Activated T-cell treated with anti-CD3 and anti-CD28 coated beads, Interleukin-2, amount 50 U/mL, for 1 hour (primary cell): ENCODE data around the gene FOXN3.
"Not testable (repeated sequence)": the region's sequence is repeated elsewhere in the genome, so short reads cannot be mapped to it uniquely, and the experiment has no call there.

Experiments used
- DNase-seq: peaks from one replicate; pipeline ENCODE4 v3.0.0-alpha.2; 2020

FOXN3 gene

DNA sequence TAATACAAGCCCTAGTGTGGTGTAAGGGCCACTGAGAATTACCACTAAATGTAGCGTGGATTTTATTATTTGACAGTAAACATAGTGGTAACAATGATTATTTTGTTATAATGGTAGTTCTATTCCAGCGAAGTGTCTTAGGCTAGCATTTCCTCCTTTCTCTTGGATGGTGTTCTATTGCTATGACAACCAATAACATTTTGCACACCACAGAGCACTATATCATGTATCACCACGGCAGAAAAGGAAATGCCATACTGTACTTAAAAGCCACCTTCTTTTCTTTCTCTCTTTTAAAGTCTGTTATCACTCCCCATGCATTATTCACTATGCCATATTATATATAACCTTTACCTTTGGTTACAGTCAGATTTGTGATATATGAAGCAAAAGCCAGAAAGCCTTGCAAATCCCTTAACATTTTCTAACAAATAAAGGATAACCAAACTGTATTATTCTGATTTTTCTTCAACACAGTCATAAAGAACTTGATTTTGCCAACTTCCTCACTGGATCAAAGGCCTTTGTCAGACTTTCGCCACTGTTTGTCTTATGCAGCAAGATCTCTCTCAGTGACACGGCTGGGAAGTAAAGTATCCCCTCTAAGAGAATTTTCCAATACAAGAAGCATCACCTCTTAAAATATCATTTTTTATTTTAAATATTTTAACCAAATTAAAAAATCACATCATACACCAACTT lies 195.8 kb downstream of the FOXN3 start:
- DNase-seq, result no peak

DNA sequence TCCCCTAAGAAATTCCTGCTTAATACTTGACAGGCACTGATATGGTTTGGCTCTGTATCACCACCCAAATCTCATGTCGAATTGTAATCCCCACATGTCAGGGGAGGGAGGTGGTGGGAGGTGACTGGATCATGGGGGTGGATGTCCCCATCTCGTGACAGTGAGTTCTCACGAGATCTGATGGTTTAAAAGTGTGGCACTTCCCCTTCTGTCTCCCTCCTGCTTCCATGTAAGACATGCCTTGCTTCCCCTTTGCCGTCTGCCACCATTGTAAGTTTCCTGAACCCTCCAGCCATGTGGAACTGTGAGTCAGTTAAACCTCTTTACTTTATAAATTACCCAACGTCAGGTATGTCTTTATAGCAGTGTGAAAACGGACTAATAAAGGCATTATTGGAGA lies 198.0 kb downstream of the FOXN3 start:
- no peak for DNase-seq

DNA sequence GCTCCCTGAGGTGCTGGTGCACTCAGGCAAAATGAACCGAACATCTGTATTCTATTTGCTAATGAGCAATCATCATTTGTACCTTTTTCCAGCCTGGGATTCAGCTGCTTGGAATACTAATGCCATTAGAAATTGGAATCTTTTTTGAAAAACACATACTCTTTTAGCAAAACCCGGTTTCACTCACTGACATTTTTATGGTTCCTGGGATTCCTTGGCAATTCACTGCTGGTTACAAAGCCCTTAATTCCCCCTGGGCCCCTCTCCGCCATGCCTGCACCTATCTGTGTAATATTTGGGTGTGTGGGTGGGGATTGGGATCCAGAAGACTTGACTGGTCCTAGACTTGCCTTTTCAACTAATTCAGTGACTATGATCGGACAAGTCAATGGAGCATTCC lies 199.1 kb downstream of the FOXN3 start:
- no peak for DNase-seq

DNA sequence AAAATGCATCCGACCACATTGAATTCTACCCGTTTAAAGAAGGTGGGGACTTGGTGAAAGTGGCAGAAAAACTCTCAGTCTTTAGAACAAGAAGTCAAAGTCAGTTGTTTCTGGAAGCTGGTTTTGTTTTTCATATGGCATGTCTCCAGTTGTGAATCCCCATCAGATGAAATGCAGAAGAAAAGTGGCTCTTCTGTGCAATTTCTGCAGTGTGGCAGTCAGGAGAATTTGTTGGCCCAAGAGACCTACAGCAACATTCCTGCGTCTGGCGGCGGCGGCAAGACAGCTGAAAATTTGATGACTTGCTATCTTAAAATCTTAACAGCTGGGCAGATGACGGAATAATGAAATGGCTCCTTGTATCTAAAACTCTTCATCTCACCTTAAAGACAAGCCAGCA lies 201.5 kb downstream of the FOXN3 start:
- no peak for DNase-seq

DNA sequence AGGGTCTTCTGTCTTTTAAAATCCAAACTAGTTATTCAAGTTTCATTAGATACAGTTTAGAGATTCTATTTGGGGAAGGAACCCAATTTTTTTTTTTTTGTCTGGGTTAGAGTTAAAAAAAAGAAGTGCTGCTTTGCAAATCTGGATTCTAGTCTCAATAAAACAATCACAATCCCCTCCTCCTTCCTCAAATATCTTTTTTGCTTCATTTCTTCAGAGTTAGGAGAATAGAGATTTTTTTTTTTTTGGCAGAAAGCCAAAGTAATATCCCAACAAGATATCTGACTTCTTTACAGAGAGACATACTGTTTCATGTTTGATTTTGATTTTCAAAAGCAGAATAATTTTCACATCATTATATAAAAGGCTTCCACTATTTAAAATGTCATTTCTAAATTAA lies 201.9 kb downstream of the FOXN3 start:
- no peak for DNase-seq

DNA sequence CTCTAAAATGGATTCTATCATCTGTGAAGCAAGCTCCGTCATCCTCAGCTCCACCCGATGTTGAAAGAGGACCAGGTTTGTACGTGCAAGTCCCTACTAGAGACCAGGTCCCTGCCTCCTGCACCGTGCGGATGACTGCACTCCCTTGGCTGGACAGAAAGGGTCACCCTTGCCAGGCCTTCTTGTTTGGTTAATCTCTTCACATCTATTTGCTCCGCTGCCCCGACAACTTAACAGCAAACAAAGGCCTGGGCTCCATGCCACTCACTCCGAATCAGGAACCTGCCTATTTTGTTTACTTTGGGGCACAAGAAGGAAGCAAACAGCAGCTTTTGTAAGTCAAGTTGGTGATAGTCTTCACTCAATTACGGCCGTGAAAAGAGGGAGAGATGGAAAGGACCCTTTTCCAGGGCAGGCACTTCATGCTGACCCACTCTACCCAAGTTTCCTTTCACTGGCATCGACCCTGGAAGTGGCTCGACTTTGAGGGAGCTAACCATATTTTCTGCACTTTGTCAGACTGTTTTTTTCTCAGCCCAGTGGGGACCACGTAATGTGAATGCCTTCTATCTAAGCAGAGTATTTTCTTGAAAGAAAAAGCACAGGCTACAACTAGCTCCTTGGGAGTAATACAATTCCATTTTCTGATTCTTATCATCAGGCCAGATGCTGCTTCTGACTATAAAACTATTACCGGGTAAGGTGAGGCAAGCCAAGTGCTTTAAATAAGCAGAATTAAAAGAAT lies 202.6 kb downstream of the FOXN3 start:
- no peak for DNase-seq

DNA sequence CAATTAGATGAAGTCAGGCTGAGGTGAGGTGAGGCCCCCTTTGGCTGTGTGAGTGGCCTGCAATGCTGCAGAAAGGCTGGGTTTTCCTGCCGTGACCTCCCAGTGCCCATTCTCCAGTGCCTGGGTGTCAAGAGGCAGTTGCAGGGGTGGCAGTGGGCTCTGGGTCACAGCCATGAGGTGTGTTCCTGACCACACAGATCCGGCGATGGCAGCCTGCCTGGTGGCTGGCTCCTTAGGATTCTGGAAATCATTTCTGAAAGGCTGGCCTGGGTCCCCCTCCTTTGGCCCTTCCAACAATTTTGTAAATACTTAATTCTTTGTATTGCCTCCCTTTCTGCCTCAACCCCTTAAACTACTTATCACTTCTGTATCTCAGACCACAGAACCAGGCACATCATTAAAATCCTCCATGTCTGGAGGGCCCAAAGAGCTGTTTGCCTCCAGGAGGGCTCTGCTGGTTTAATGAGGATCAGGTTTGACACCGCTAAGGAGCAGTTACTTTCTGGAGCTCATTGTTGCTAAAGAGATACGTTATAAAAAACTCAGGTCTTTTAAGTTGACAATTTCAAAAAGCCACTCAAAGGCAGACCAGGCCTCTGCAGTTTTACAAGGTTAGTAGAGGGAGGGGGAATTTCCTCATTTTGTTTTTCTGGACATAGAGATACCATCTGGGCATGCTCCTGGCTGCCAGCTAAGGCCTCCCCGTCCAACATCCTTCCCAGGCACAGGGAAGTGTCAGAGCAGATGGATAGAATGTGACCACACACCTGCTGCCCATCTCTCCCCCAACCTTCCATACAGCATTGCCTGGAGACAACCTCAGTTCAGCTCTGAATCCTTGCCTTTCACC lies 204.4 kb downstream of the FOXN3 start:
- no peak for DNase-seq

DNA sequence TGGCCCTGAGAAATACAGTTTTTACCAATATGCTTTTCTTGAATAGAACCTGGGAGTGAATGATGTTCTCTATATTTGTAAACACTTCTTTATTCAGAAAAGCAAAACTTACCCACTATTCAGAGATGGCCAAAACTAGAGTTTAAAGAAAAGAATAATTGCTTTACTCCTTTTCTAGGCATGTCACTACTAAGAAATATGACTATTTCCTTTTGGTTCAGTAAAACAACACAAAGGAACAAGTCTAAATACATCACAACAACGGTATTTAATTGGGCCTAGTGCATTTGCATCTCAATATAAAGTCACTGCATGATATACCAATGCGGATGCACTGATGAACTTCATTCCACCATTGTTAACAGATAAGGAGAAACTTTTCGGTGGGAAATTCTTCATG lies 207.5 kb downstream of the FOXN3 start:
- no peak for DNase-seq

DNA sequence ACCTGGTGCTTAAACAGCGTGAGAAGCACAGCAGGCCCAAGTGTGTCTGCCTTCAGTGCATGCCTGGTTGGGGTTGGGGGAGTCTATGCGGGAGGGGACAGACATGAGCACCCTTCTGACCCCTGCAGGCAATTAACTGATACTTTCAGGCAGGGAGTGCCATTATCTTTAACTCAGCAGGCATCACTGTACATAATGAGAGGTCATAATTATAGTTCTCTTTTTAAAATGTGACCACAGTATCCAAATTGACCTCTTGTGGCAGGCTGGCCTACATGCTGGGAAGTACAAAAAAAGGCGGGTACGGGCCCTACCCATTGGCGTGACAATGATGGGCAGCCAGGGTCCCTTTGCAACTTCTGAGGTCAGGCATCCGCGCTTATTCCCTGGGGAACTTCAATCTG lies 209.1 kb downstream of the FOXN3 start:
- DNase-seq, result no peak

DNA sequence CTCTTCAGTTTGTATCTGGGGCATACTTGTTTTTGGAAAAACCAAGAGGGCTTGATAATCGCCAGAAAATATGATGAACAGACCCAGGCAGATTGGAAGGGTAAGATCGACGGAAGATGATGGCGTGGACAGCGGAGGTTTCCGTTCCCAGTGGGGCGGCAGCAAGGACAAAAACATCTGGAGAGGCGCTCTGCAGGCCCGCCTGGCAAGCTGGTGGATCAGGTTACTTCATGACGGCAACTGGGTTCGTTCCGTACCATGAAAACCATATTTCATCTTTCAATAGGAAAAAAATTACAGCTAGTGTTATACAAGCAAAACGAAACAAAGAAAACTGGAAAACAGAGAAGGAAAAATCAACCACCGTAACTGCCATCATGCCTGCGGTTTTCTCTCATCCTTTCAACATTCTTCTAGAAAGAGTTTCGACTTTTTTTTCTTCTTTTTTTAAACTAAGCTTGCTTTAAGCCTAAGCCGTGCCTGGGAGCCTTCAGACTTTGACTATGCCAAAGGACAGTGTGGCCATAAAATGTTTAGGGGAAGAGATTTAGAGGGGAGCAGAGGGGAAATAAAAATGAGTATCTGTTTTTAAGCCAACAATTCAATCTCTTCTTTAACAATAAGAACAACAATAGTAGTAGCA lies 210.5 kb downstream of the FOXN3 start:
- DNase-seq, result no peak

DNA sequence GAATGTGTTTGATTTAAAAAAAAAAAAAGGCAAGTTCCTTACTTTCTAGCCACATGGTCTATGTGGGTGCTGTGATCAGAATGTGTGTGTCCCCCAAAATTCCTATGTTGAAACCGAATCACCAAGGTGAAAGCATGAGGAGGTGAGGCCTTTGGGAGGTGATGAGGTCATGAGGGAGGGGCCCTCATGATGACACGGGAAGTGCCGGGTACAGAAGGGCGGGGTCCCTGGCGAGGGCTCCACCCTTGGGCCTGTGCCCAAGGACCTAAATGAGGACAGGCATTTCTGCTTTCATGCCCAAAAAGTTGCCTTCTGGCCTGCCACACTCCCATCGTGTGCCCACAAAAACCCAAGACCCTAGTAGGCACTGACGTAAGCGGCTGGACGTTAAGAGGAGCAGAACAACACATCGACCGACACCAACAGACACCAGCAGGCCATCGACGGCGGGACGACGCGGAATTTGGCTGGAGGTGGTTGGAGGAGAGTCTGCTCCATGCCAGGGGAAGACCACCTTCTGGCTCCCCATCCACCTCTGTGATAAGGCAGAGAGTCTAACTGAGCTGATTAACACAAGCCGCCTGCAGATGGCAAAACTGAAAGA lies 211.8 kb downstream of the FOXN3 start:
- DNase-seq, result no peak

DNA sequence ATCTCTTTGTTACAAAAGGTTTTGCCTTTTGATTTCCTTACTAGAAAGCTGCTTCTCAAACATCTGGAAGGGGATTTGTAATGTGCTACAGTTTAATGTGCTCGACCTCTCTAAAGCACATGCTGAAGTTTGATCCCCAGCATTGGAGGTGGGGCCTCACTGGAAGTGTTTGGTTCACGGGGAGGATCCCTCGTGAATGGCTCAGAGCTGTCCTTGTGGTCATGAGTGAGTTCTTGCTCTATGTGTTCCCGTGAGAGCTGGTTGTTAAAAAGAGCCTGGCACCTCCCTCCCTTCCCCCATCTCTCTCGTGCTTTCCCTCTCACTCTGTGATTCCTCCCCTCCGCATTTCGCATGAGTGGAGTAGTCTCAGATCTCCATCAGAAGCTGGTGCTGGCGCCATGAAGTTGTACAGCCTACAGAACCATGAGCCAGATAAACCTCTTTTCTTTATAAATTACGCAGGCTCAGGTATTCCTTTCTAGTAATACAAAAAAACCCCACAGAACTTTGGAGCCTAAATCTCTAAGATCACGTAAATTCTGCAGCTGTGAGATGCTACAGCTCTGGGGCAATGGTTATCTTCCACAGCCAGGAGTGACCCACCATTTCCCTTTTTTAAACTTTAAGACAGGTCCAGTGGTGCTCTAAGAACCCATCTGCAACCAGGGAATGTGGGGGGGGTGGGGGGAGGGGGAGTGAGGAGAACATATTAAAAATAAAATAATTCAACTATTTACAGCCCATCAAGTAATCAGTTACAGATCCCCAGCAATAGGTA lies 214.4 kb downstream of the FOXN3 start:
- no peak for DNase-seq

DNA sequence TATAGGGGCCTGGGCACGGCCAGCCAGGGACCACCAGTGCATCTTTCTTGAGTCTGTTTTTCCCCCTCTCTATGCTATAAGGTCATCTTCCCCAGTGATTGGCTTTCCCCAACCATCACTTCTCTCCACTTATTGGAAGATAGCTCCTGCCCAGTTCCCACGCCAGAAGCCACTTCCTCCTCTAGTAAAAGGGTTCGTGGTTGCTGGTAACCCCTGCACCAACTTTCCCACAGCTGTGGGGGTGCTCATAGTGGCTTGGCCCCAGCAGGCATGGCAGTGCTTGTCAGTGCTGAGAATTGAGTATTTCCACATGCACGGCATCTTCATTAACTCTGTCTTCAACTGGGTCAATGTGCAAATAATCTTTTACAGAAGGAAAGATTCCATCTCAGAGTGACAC lies 215.4 kb downstream of the FOXN3 start:
- DNase-seq, result no peak

DNA sequence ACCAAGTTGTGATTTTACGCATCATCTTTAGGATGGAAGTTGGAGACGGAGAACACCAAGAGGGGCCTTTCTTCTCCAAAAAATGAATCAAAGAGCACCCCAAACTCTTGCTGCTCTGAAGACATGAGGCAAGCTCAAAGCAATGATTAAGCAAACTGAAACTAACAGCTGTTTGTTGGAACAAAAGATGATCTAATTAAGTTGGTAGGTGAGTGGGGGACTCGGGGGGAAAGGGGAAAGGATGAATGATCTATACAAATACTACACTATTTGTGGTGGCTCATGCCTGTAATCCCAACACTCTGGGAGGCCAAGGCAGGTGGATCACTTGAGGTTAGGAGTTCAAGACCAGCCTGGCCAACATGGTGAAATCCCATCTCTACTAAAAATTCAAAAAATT lies 217.7 kb downstream of the FOXN3 start:
- DNase-seq, result not testable (repeated sequence)

DNA sequence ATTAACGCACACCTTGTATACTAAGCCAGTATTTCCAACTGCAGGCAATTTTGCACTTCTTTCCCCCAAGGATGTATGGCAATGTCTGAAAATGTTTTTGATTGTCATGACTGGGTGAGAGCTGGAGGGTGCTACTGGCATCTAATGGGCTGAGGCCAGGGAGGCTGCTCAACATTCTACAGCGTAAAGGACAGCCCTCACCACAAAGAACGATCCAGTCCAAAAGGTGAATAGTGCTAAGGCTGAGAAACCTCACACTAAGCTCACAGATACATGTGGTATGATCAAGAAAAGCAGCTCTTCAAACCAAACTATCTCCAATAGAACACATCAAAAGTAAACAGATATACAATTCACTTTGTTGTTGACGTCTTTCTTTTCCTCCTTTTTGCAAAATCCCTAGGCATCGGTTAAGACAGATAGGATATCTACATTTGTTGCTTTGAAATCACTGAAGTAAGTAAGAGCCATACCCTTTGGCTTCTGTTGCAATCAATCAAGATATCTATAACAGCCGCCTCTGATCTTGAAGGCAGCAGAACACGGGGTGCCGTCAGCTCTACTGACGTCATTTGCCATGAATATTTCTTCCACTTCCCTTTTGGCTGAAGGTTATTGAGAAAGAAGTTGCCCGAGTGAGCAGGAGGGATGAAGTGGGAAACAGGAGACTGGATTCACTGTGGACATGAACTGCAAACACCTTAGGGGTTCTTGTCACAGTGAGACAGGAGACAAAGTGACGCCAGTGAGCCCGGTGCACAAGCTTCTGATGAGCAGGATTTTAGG lies 218.3 kb downstream of the FOXN3 start:
- DNase-seq, result no peak

DNA sequence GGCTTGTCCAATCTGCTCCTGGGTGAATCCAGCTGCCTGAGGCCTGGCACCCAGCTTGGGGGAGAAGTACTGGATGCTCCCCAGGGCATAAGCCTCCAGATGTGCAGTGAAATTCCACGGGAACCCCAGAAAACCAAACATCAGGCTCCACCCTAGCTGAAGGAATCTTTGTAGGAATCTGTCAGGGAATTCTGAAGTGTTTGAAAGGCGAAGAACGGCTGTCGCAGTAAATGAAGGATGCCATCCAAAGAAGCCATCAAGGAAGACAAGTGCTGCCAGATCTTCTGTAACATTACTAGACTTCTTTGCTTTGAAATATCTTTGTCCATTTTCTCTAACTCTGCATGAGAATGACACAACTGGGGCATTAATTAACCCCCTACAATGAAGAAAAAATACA lies 219.4 kb downstream of the FOXN3 start:
- DNase-seq, result no peak

DNA sequence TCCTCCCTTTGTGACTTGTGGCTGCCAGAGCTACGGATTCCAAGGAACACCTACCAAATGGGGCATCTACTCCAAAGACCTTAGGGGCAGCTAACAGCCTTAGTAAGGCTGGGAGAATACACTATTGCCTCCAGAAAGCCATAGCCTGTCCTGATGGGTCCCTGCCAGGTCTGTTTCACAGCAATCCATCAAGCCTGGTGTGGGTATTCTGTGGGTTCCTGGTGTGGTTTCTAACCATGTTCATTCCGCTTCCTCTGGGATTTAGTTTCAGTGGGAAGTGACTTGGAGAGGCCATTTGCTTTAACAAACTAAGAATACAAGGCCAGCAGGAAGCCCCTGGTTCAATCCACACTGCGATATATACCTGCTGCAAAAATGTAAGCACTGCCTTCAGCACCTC lies 220.5 kb downstream of the FOXN3 start:
- no peak for DNase-seq

DNA sequence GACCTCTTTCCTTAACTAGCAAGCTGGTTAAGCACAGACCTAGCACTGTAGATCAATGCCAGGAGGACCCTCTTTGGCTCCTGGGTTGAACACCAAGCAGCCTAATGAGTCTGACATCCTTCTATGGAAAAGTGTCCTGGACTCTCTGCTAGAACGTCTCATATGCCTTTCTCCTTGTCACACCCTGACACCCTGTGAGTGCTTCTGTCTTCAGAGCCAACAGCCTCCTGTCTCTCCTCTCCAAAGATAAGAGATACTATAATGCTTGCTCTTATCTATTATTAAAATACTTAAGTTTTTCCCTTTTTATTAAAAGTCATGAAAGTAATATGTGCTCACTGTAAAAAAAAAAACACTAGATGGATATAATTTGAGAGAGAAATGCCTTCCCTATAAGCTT lies 222.7 kb downstream of the FOXN3 start:
- no peak for DNase-seq

DNA sequence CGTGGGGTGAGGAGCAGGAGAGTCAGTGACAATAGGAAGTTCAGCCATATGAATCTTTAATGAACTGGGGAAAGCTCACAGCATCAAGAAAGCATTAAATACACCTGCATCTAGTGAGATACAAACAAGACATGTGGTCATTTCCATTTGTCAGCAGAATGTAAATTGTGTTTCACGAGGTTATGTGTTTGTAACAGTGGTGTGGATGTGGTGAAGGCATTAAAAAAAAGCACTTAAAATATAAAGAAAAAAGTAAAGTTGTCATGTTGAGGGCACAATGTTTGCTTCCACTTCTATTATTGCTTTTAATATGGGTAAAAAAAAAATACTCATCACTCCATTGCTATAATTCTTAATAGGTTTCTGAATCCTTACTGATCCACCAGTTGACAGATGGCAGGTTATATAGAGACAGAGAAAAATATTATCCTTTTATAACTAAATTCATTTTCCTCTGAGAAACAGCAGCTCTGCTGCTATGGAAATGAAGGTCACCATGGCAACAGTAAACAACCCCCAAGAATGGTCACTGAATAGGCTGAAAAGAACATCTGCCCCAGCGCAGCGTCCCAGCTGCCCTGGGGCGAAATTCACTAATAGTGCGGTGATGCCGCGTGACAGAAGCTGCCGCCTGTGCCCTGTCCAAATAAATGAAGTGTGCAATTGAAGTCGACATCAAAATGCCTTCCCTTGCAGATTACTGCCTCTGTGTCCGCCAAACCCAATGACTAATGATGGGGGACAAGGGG lies 226.1 kb downstream of the FOXN3 start:
- DNase-seq, result no peak

DNA sequence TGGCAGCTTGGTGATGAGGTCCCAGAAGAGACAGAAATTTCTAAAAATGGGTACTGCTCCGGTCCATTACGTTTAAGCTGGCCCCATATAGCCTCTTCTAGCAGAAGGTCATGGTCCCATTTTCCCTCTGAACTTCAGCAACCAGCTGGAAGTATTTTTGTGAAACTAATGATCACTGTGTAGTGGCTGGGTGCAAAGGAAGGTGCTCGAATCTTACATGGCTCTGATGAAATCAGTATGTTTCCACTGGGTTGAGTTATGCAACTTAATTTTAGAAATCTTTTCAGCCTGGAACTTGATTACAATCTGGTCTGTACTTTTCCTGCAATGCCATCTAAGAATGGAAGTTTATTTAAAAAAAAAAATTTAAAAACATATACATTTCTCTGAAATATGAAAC lies 228.5 kb downstream of the FOXN3 start:
- DNase-seq, result no peak

DNA sequence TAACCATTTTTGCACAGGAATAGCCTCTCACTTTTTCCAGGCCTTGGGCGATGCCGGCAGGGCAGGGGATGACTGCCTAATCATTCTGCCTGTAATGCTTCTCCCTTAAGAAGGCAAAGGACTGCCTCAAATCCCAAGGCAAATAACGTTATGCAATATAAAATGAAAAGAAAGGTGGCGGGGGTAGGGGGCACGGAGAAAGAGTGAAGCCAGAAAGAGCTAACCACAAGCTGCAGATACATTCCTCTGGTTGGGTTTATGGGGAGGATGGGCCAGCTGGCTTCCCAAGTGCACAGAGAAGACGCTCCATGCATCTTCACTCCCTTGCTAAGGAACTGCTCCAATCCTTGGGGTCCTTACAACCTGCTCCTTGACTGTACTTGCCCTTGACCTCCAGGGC lies 229.5 kb downstream of the FOXN3 start:
- DNase-seq, result no peak
